B cell (primary cell): ENCODE data around the gene ACOXL. TPM values are rescaled to one million over a fixed set of nuclear protein-coding genes. Genes with fewer than 3 reads are reported as not detected.

Experiments
- ATAC-seq: fragments of 200-7000 bp; cut with Tn5 transposase; one replicate; pipeline ENCODE4 v1.10.0; 2021; ENCODE audit warnings: low read depth, mild to moderate bottlenecking, moderate number of reproducible peaks, moderate library complexity
- CTCF ChIA-PET: fragments of 350-600 bp; sonication (Branson Sonifier 250); formaldehyde crosslinking; loops from one replicate; lab custom pipeline; 2021; ENCODE audit warnings: antibody characterized with exemption, inconsistent platforms; lab: Charles Lee
- POLR2A ChIA-PET: fragments of 350-600 bp; sonication (Branson Sonifier 250); formaldehyde crosslinking; loops from one replicate; lab custom pipeline; 2021; ENCODE audit warnings: antibody characterized with exemption; lab: Charles Lee
- DNase-seq: peaks from one replicate; pipeline ENCODE4 v3.0.0; 2013
- H2AFZ ChIP-seq: 2 replicates; pipeline ENCODE4 v1.6.1; 2012; ENCODE audit warnings: mild to moderate bottlenecking, low read depth, low read length; ENCODE audit not compliant: insufficient read depth, poor library complexity, severe bottlenecking
- H3K27ac ChIP-seq, 2 donors: 1 replicate in 1 of 2; 2 replicates in 1 of 2; pipeline ENCODE4 v1.5.1; 2012 to 2013; ENCODE audit warnings: low read length in 2 of 2, mild to moderate bottlenecking in 2 of 2, moderate library complexity in 1 of 2
- H3K27me3 ChIP-seq, 4 experiments: fragments of 200-600 bp in 1 of 4; sonication (generic) in 1 of 4; replicated peaks in 1 of 4; 1 replicate in 2 of 4; 2 replicates in 2 of 4; pipeline versions ENCODE4 v1.6.1 to v1.7.0; 2013 to 2016; ENCODE audit warnings: low read length in 3 of 4, mild to moderate bottlenecking in 2 of 4, mixed read lengths in 1 of 4, moderate library complexity in 1 of 4; ENCODE audit not compliant: insufficient read depth in 4 of 4, control insufficient read depth in 3 of 4; ENCODE audit errors: control extremely low read depth in 1 of 4
- H3K36me3 ChIP-seq, 2 experiments: replicated peaks in 1 of 2; 1 replicate in 1 of 2; 2 replicates in 1 of 2; pipeline versions ENCODE4 v1.6.1 to v1.7.1; 2013; ENCODE audit warnings: low read length in 1 of 2; ENCODE audit not compliant: insufficient read depth in 2 of 2, control insufficient read depth in 1 of 2; ENCODE audit errors: control extremely low read depth in 1 of 2, extremely low read depth in 1 of 2
- H3K4me1 ChIP-seq, 2 donors: fragments of 200-600 bp in 1 of 2; sonication (generic) in 1 of 2; 1 replicate in 1 of 2; 2 replicates in 1 of 2; pipeline versions ENCODE4 v1.5.1 to v1.6.1; 2013 to 2017; ENCODE audit warnings: low read length in 2 of 2; ENCODE audit not compliant: control insufficient read depth in 2 of 2, insufficient read depth in 2 of 2
- H3K4me2 ChIP-seq: replicated peaks from 2 replicates; pipeline ENCODE3; 2012; ENCODE audit warnings: mild to moderate bottlenecking, low read depth, low read length; ENCODE audit not compliant: poor library complexity, severe bottlenecking
- H3K4me3 ChIP-seq, 5 experiments: fragments of 200-600 bp in 1 of 5; sonication (generic) in 1 of 5; 1 replicate in 3 of 5; 2 replicates in 2 of 5; pipeline versions ENCODE4 v1.5.1 to v1.7.0; 2011 to 2016; ENCODE audit warnings: low read length in 4 of 5, mild to moderate bottlenecking in 4 of 5, low read depth in 2 of 5, control low read depth in 1 of 5, moderate library complexity in 1 of 5; ENCODE audit not compliant: insufficient read depth in 1 of 5; ENCODE audit errors: control extremely low read depth in 1 of 5, extremely low read depth in 1 of 5
- H3K79me2 ChIP-seq: fragments of 200-600 bp; sonication (generic); one replicate; pipeline ENCODE4 v1.6.0; 2016; ENCODE audit warnings: low read length; ENCODE audit not compliant: control insufficient read depth, insufficient read depth
- H3K9ac ChIP-seq: fragments of 200-600 bp; sonication (generic); 2 replicates; pipeline ENCODE4 v1.6.1; 2017; ENCODE audit warnings: mild to moderate bottlenecking, low read length, moderate library complexity
- H3K9me3 ChIP-seq, 3 donors: one replicate each; pipeline versions ENCODE4 v1.6.1 to v1.7.1; 2013; ENCODE audit warnings: low read length in 2 of 3; ENCODE audit not compliant: control insufficient read depth in 2 of 3, insufficient read depth in 1 of 3; ENCODE audit errors: control extremely low read depth in 1 of 3
- H4K20me1 ChIP-seq: 2 replicates; pipeline ENCODE4 v1.6.0; 2012; ENCODE audit warnings: mild to moderate bottlenecking, low read length; ENCODE audit not compliant: insufficient read depth, control insufficient read depth, poor library complexity, severe bottlenecking
- H3K27ac Mint-ChIP-seq: one replicate; pipeline ENCODE4 v1.8.0; 2021; ENCODE audit warnings: mixed read lengths
- H3K27me3 Mint-ChIP-seq: one replicate; pipeline ENCODE4 v1.8.0; 2021; ENCODE audit warnings: mixed read lengths
- H3K4me1 Mint-ChIP-seq: one replicate; pipeline ENCODE4 v1.8.0; 2021; ENCODE audit warnings: mixed read lengths
- H3K4me3 Mint-ChIP-seq: one replicate; pipeline ENCODE4 v1.8.0; 2021; ENCODE audit warnings: mixed read lengths
- H3K9me3 Mint-ChIP-seq: one replicate; pipeline ENCODE4 v1.8.0; 2022; ENCODE audit warnings: mixed read lengths; ENCODE audit not compliant: insufficient read depth
- CTCF ChIP-seq: fragments of 200-600 bp; IDR thresholded peaks from one replicate; pipeline ENCODE4 v1.8.0; 2022; ENCODE audit warnings: antibody characterized with exemption, mild to moderate bottlenecking
- EZH2 ChIP-seq: IDR thresholded peaks from 2 replicates; pipeline ENCODE4 v1.6.1; 2012; ENCODE audit warnings: borderline replicate concordance, low read depth, mild to moderate bottlenecking, moderate library complexity, low read length; ENCODE audit not compliant: insufficient read depth, poor library complexity, severe bottlenecking
- WGBS: methylation state at CpG from one replicate; pipeline ENCODE4 v1.1.5; 2013; ENCODE audit warnings: missing lambda C conversion rate; ENCODE audit not compliant: insufficient coverage; 5-methylcytosine and 5-hydroxymethylcytosine counted together
- intact Hi-C: fragments of 100-400 bp; cut with micrococcal nuclease; formaldehyde crosslinking; loops from one replicate; pipeline ENCODE4 v1.10.0; 2022
- polyA plus RNA-seq: library from polyadenylated mRNA; depleted of rRNA; stranded (reverse); fragments of >200 nt; gene quantifications from 2 replicates; pipeline ENCODE4 v1.2.3, GENCODE V29; 2012
- total RNA-seq, 2 donors: library from RNA; stranded (reverse); fragments of 120-200 nt in 1 of 2; gene quantifications; 1 replicate in 1 of 2; 2 replicates in 1 of 2; pipeline versions ENCODE4 v1.2.3 to v1.2.4, GENCODE V29; 2013 to 2022

ACOXL gene
- total and polyA plus RNA-seq, 2 donors (not counting 1 experiment from before 2014, with no cell fraction given), result 0.06 TPM; not detected in 1

GRCh38 chr2:110827511-110827910 lies 95.1 kb downstream of the ACOXL start:
- ChIA-PET POLR2A (no interaction called here), CTCF (interaction anchor here (2.9 kb wide), 1 partner anchor 16 kb away, joined by 11 read pairs; no protein-coding TSS in a partner anchor)
- peaks cover 32% of the 10 kb centered on the region for H3K27me3 Mint-ChIP-seq
- H3K4me3 ChIP-seq, result no peak overlapping the region
- H3K36me3 ChIP-seq, result no peaks in the 10 kb centered on the region
- no peak overlapping the region for H2AFZ ChIP-seq
- no peaks in the 10 kb centered on the region for H3K79me2 ChIP-seq
- intact Hi-C loops, result no loop called here
- no peaks in the 10 kb centered on the region for H4K20me1 ChIP-seq
- H3K4me3 Mint-ChIP-seq, result no peak overlapping the region
- no peak overlapping the region for H3K27ac Mint-ChIP-seq
- H3K4me1 ChIP-seq, result no peaks in the 10 kb centered on the region
- H3K4me2 ChIP-seq, result no peak overlapping the region
- H3K27me3 ChIP-seq, result peaks cover 0 to 6% (median 1%) of the 10 kb centered on the region in 4 experiments
- H3K9ac ChIP-seq, result no peak overlapping the region
- H3K9me3 Mint-ChIP-seq, result no peaks in the 10 kb centered on the region
- H3K9me3 ChIP-seq, result peaks cover 1 to 13% (median 4%) of the 10 kb centered on the region in 3 donors
- H3K4me1 Mint-ChIP-seq, result no peaks in the 10 kb centered on the region
- DNase-seq (no peak), ATAC-seq (no peak)
- TF ChIP-seq EZH2, result no peak
- no peak for TF ChIP-seq CTCF
- H3K27ac ChIP-seq, result no peak overlapping the region

GRCh38 chr2:110828330-110828729 lies 96.0 kb downstream of the ACOXL start:
- peaks cover 38% of the 10 kb centered on the region for H3K27me3 Mint-ChIP-seq
- H3K9me3 ChIP-seq, result peaks cover 0 to 13% (median 1%) of the 10 kb centered on the region in 3 donors
- H3K27me3 ChIP-seq, result peaks cover 0 to 6% (median 1%) of the 10 kb centered on the region in 4 experiments
- H4K20me1 ChIP-seq, result no peaks in the 10 kb centered on the region
- H3K9me3 Mint-ChIP-seq, result no peaks in the 10 kb centered on the region
- no peaks in the 10 kb centered on the region for H3K4me1 ChIP-seq
- no peak overlapping the region for H3K27ac ChIP-seq
- H3K79me2 ChIP-seq, result no peaks in the 10 kb centered on the region
- POLR2A ChIA-PET, result no interaction called here
- DNase-seq (no peak), ATAC-seq (no peak)
- H3K4me3 Mint-ChIP-seq, result no peak overlapping the region
- no peak overlapping the region for H3K9ac ChIP-seq
- no peak overlapping the region for H3K4me2 ChIP-seq
- no peaks in the 10 kb centered on the region for H3K36me3 ChIP-seq
- no peaks in the 10 kb centered on the region for H3K4me1 Mint-ChIP-seq
- no peak for TF ChIP-seq EZH2
- TF ChIP-seq CTCF, result no peak
- H3K27ac Mint-ChIP-seq, result no peak overlapping the region
- intact Hi-C loops, result no loop called here
- H2AFZ ChIP-seq, result no peak overlapping the region
- CTCF ChIA-PET, result no interaction called here
- WGBS, result 90% methylated on average over 5 of the region's 6 CpGs
- no peak overlapping the region for H3K4me3 ChIP-seq
